Measurements from ENCODE around the gene CRTC3. TPM values are rescaled to one million over a fixed set of nuclear protein-coding genes. Genes with fewer than 3 reads are reported as not detected.
"Not testable (repeated sequence)": the region's sequence is repeated elsewhere in the genome, so short reads cannot be mapped to it uniquely, and the experiment has no call there.

Gene CRTC3
- polyA plus RNA-seq, 12 donors, result 22.6 to 58.0 (median 25.9) TPM; not detected in 1

GRCh38 chr15:90673357-90673756 is 143.6 kb downstream of the CRTC3 start:
- DNase-seq, result not testable (repeated sequence)

DNA sequence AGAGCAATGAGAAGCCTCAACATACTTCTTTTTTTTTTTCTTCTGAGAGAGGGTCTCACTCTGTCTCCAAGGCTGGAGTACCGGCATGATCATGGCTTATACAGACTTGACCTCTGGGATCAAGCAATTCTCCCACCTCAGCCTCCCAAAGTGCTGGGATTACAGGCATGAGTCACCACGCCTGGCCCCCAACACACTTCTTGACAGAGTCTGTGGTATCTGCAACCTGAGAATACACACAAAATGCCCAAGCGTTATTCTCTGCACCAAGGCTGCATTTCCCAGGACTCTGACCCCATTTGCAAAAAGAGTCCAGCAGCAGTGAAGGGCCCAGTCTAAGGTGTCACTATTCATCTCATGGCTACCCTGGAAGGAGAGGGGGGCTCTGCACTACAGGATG is 144.8 kb downstream of the CRTC3 start:
- no peak for DNase-seq

DNA sequence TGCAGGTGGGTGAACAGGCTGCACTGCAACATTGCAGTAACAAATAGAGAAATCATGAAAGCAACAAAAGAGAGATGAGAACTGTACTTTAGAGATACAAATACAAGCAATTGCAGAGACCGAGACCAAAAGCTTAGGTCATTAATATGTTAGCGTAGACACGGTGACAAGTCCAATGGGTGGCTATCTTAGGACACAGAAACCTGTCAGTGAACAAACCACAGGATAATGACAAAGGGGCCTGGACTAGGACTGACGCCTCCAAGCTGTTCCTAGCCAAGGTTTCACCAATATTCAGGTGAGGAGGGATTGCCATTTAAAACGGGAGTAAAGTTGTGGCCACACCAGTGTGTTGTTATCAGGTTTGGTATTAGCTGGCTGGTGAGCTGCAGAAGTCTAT is 145.7 kb downstream of the CRTC3 start:
- DNase-seq, result no peak

DNA sequence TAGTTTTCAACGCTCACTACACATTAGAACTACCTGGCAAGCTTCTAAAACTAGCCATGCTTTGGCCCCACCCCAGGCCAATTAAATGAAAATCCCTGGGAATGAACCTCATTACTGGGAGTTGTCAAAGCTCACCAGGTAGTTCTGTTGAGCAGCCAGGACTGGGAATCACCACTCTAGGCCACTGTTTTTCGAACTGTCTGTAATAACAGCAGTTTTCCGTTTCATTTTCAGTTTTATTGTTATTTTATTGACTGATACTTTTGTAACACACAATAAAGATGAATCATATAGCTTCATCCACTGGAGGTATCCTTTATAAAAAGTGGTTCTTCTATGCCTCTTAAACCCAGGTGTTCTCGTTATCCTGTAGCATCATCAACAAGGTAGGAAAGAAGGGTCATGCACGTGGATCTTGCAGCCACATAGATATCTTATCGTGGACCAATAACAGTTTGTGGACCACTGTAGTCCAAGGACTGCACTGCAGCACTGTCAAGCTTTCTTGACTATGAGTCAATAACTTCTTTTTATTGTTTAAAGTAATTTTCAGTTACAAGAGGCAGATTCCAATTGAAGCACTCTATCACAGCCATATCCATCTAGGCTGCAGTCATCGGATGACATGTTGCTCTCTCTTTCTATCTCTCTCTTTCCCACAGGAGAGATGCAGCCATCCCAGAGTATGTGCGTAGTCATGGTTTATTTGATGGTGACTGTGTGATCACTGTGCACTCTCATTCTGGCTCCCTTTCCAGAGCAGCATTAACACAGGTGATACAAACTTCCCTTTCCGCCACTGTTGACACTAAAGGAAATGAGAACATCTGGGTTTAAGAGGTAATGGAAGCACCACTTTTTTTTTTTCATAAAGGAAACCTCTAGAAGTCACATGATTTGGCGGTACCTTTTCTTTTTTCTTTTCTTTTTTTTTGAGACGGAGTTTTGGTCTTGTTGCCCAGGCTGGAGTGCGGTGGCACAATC is 148.4 kb downstream of the CRTC3 start:
- no peak for DNase-seq

DNA sequence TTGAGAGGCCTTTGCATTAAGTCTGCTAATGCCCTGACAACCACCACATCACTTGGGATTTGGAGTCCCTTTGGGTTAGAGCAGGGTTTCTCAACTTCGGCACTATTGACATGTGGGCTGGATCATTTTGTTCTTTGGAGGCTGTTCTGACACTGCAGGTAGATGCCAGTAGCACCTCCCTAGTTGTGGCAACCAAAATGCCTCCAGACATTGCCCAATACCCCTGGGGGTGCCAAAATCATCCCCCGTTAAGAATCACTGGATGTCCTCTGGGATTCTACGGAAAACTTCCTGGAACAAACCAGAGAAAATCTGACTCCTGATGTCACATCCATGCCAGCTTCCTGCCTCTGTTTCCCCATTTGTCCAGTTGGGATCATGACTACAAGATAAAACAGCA is 150.2 kb downstream of the CRTC3 start:
- DNase-seq, result no peak

DNA sequence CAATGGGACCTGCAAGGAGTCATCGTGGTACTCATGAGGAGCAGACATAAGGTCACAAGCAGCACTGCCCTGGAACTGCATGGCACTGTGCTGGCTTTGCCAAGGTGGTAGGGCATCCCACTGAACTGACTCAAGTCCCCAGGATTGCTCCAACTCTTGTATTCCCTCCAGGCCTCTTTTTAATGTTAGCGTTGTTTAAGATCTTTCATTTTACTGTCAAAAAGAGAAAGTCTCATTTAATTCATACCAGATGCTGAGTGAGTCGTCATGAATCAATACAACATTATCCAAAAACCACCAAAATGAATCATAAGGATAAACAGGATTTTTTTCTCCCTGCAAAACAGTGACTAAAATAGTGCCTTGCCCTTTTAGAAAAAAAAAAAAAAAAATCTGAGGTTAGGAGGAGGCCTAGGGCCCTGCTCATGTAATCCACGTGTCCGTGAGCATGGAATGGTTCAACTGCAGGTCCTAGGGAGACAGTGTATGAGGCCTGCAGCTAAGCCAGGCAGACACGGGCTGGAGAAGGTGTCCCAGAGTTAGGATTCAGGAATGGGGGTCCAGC is 150.7 kb downstream of the CRTC3 start:
- peak; percentile 39 for DNase-seq

DNA sequence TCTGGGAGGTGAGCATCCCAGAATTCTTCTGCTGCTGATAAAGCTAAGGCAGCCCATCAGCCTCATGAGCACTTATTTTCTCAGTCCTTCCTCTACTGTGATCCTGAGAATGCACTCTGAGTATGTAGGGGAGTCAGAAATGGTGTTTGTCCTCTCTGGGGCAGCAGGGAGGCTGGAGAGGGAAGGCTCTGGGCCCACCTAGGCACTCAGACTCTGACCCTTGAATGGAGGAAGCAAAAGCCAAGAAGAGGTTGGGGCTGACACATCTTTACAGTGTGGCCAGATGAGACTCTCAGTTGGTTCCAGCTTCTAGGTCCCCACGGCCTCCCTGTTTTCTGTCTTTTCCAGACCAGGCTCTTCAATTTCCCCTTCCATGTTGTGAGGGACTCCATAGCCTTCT is 151.3 kb downstream of the CRTC3 start:
- DNase-seq, result no peak

GRCh38 chr15:90681480-90681879 is 151.8 kb downstream of the CRTC3 start:
- DNase-seq, result no peak

DNA sequence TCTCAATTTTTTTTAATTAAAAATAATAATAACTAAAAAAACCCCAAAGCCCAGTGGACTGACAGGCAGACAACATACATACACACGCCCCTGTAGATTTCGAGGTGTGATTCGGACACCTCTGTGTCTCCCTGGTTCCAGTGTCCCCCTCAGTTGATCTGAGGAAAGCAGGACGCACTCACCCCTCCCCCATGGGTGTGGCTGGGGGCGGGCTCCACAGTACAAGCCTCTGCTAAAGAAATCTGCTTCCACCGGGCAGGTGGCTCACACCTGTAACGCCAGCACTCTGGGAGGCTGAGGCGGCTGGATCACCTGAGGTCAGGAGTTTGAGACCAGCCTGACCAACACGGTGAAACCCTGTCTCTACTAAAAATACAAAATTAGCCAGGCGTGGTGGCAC is 153.6 kb downstream of the CRTC3 start:
- DNase-seq, result no peak

DNA sequence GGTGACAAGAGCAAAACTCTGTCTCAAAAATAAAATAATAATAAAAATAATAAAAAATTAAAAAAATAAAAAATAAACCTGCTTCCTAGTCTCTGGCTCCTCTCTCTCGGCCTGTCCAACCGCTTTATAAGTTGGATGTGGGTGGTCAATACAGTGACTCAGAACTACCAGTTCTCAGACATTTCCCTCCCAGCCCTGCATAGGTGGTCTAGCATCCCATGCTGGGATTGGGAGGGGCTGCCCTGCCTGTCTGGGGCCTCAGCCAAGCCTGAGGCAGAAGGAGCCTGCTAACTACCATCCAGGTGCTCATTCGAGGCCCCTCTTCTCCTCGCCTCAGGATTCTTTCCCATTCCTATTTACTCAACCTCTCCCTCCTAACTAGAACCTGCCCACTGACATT is 154.2 kb downstream of the CRTC3 start:
- DNase-seq, result no peak

GRCh38 chr15:90684281-90684680 is 154.6 kb downstream of the CRTC3 start:
- no peak for DNase-seq

DNA sequence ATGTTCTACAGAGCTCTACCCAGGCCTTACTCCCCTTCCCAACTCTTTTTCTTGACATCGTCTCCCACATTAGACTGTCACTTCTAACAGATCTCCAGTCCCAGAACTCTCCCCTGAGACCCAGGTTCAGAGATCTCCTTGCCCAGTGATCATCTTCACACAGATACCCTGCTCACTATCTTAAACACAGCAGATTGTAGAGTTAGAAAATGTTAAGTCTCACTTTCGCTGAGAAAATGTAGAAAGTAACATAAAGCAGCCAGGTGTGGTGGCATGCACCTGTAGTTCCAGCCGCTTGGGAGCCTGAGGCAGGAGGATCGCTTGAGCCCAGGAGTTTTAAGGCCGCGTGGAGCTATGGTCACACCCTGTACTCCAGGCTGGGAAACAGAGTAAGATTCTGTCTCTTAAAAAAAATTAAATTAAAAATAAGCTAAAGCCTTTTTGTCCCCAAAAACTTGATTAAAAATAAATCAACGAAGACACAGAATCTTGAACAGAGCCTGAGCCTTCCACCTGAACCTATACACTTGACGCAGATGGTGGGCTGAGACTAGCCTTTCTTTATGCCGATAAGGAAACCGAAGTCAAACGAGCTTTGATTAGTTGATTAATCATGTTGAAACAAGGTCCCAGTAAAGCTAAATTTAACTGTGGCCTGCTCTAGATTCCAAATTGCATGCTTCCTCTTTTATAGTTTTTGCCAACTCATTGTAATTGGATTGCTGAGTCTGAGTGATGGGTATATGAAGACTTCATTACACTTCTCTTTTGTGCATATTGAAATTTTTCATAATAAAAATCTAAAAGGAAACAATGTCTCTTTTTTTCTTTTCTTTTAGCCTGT is 156.1 kb downstream of the CRTC3 start:
- no peak for DNase-seq

GRCh38 chr15:90686435-90687218 is 156.9 kb downstream of the CRTC3 start:
- no peak for DNase-seq

DNA sequence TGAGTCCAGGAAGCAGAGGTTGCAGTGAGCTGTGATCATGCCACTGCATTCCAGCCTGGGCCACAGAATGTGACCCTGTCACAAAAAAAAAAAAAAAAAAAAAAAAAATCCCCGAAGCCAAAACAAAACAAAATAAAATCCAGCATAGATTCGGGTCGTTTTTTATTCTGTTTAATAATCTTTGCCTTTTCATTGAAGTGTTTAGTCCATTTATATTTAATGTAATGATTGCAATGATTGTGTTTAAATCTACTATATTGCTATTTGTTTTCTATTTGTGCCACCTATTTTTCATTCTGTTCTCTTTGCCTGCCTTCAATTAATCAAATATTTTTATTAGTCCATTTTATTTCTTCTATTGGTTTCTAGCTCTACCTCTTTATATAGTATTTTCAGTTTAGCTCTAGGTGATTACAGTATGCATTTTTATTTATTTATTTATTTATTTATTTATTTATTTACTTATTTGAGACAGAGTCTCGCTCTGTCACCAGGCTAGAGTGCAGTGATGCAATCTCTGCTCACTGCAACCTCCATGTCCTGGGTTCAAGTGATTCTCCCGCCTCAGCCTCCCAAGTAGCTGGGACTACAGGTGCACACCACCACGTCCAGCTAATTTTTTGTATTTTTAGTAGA is 159.7 kb downstream of the CRTC3 start:
- DNase-seq, result not testable (repeated sequence)

DNA sequence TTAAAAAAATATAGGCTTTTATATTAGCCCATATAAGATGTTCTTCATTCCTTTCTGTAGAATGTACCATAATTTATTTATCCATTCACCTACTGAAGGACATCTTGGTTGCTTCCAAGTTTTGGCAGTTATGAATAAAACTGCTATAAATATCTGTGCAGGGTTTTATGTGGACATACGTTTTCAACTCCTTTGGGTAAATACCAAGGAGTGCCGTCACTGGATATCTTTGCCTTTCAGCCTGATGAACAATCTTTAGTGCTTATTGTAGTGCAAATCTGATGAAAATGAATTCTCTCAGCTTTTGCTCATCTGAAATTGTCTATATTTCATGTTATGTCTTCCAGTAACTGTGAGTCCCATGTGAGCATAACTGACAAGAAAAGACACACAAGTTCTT is 160.9 kb downstream of the CRTC3 start:
- DNase-seq, result no peak

DNA sequence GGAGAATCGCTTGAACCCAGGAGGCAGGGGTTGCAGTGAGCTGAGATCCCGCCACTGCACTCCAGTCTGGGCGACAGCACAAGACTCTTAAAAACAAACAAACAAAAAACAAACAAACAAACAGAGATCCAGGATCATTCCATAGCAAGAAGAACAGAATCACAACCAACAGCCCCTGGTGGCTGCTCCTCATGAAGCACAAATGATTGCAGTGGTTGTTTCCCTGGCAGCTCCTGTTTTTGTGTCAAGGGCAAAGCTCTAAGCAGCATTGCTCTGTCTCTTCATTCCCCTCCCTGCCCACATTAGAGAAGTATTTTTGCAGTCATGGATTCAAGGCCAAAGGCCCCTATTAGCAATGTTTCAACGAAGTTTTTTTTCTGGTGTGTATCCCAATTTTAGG is 161.6 kb downstream of the CRTC3 start:
- DNase-seq, result no peak

GRCh38 chr15:90691982-90692773 is 162.5 kb downstream of the CRTC3 start:
- no peak for DNase-seq

All from muscle of arm (tissue), 12 donors.